SK-N-SH treated with all-trans-retinoic acid at 6 μM for 48 hours (cell line): ENCODE measurements around the gene RIMBP2.
"Not testable (repeated sequence)": the region's sequence is repeated elsewhere in the genome, so short reads cannot be mapped to it uniquely, and the experiment has no call there.

Experiments used
- ATAC-seq: fragments of 200-7000 bp; cut with Tn5 transposase; 3 replicates; pipeline ENCODE4 v1.9.1; 2020; ENCODE audit warnings: mild to moderate bottlenecking, moderate library complexity
- ARNTL ChIP-seq: fragments of 450-650 bp; formaldehyde crosslinking; IDR thresholded peaks from 2 replicates; pipeline ENCODE4 v1.5.0; 2020; ENCODE audit warnings: low read depth, mild to moderate bottlenecking, moderate library complexity, borderline replicate concordance
- BACH2 ChIP-seq: fragments of 250-450 bp; sonication (Bioruptor Pico); IDR thresholded peaks from 2 replicates; pipeline ENCODE4 v1.9.0; 2021; ENCODE audit warnings: mild to moderate bottlenecking, borderline replicate concordance
- CREB5 ChIP-seq: fragments of 250-450 bp; sonication (Bioruptor Pico); IDR thresholded peaks from 2 replicates; pipeline ENCODE4 v1.5.1; 2020; ENCODE audit warnings: low read depth, mild to moderate bottlenecking, moderate library complexity
- CSDC2 ChIP-seq: fragments of 250-450 bp; sonication (Bioruptor Pico); IDR thresholded peaks from 2 replicates; pipeline ENCODE4 v1.5.0; 2020; ENCODE audit warnings: mild to moderate bottlenecking, moderate library complexity
- CSRNP3 ChIP-seq: fragments of 250-450 bp; sonication (Bioruptor Pico); IDR thresholded peaks from 2 replicates; pipeline ENCODE4 v1.5.1; 2021; ENCODE audit warnings: mild to moderate bottlenecking, moderate library complexity
- ESRRG ChIP-seq: fragments of 250-450 bp; sonication (Bioruptor Pico); IDR thresholded peaks from 2 replicates; pipeline ENCODE4 v1.6.1; 2021; ENCODE audit warnings: mild to moderate bottlenecking
- GLIS3 ChIP-seq: fragments of 250-450 bp; sonication (Bioruptor Pico); IDR thresholded peaks from 2 replicates; pipeline ENCODE4 v1.5.0; 2020; ENCODE audit warnings: mild to moderate bottlenecking, moderate library complexity
- ISL1 ChIP-seq: fragments of 250-450 bp; sonication (Bioruptor Pico); IDR thresholded peaks from 2 replicates; pipeline ENCODE4 v2.1.2; 2022; ENCODE audit warnings: mild to moderate bottlenecking, moderate library complexity
- OSR1 ChIP-seq: fragments of 250-450 bp; sonication (Bioruptor Pico); IDR thresholded peaks from 2 replicates; pipeline ENCODE4 v1.8.0; 2022; ENCODE audit warnings: moderate library complexity, mild to moderate bottlenecking, inconsistent platforms
- PATZ1 ChIP-seq: fragments of 250-450 bp; sonication (Bioruptor Pico); IDR thresholded peaks from 2 replicates; pipeline ENCODE4 v1.8.0; 2020; ENCODE audit warnings: mild to moderate bottlenecking, moderate library complexity, borderline replicate concordance
- POU6F1 ChIP-seq: fragments of 250-450 bp; sonication (Bioruptor Pico); IDR thresholded peaks from 2 replicates; pipeline ENCODE4 v1.8.0; 2021; ENCODE audit warnings: low read depth, mild to moderate bottlenecking, moderate library complexity, borderline replicate concordance
- PPARA ChIP-seq: fragments of 250-450 bp; sonication (Bioruptor Pico); IDR thresholded peaks from 2 replicates; pipeline ENCODE4 v1.5.0; 2020; ENCODE audit warnings: mild to moderate bottlenecking, borderline replicate concordance
- RARB ChIP-seq: fragments of 250-450 bp; sonication (Bioruptor Pico); IDR thresholded peaks from 2 replicates; pipeline ENCODE4 v1.8.0; 2021; ENCODE audit warnings: mild to moderate bottlenecking, moderate library complexity
- SNAI2 ChIP-seq: fragments of 250-450 bp; sonication (Bioruptor Pico); IDR thresholded peaks from 2 replicates; pipeline ENCODE4 v1.5.0; 2020; ENCODE audit warnings: mild to moderate bottlenecking, moderate library complexity
- TCF4 ChIP-seq: fragments of 250-450 bp; sonication (Bioruptor Pico); IDR thresholded peaks from 2 replicates; pipeline ENCODE4 v1.8.0; 2021; ENCODE audit warnings: mild to moderate bottlenecking, moderate library complexity, borderline replicate concordance
- TOX ChIP-seq: fragments of 250-450 bp; sonication (Bioruptor Pico); IDR thresholded peaks from 2 replicates; pipeline ENCODE4 v1.8.0; 2021; ENCODE audit warnings: mild to moderate bottlenecking, moderate library complexity, borderline replicate concordance
- ZC3H10 ChIP-seq: fragments of 250-450 bp; sonication (Bioruptor Pico); IDR thresholded peaks from 2 replicates; pipeline ENCODE4 v1.5.1; 2021; ENCODE audit warnings: mild to moderate bottlenecking, moderate library complexity
- ZFP3 ChIP-seq: fragments of 250-450 bp; sonication (Bioruptor Pico); IDR thresholded peaks from 2 replicates; pipeline ENCODE4 v1.5.0; 2020; ENCODE audit warnings: mild to moderate bottlenecking, moderate library complexity
- ZFP30 ChIP-seq: fragments of 450-650 bp; formaldehyde crosslinking; IDR thresholded peaks from 2 replicates; pipeline ENCODE4 v1.5.0; 2022; ENCODE audit warnings: mild to moderate bottlenecking, moderate library complexity
- ZNF565 ChIP-seq: fragments of 450-650 bp; formaldehyde crosslinking; conservative IDR thresholded peaks from 2 replicates; pipeline ENCODE4 v1.5.0; 2020; ENCODE audit warnings: low read depth, mild to moderate bottlenecking, moderate library complexity
- ZNF70 ChIP-seq: fragments of 450-650 bp; formaldehyde crosslinking; IDR thresholded peaks from 2 replicates; pipeline ENCODE4 v1.5.0; 2020; ENCODE audit warnings: mild to moderate bottlenecking, moderate library complexity
- ZNF8 ChIP-seq: fragments of 450-650 bp; formaldehyde crosslinking; IDR thresholded peaks from 2 replicates; pipeline ENCODE4 v1.5.0; 2020; ENCODE audit warnings: mild to moderate bottlenecking, moderate library complexity

RIMBP2 gene

GRCh38 chr12:130689408-130690405, 26.4 kb downstream of the RIMBP2 start:
- ATAC-seq, result no peak
- TF ChIP-seq ARNTL, result no peak
- no peak for TF ChIP-seq CSDC2 (CRISPR knock-in tag)
- no peak for TF ChIP-seq ISL1 (CRISPR knock-in tag)
- TF ChIP-seq POU6F1, result no peak
- no peak for TF ChIP-seq ZFP30 (CRISPR knock-in tag)
- no peak for TF ChIP-seq ZFP3
- TF ChIP-seq ESRRG, result no peak
- TF ChIP-seq ZNF8 (CRISPR knock-in tag), result no peak
- TF ChIP-seq GLIS3 (CRISPR knock-in tag), result no peak
- no peak for TF ChIP-seq ZC3H10 (CRISPR knock-in tag)
- no peak for TF ChIP-seq ZNF565 (CRISPR knock-in tag)
- TF ChIP-seq RARB (CRISPR knock-in tag), result no peak
- no peak for TF ChIP-seq OSR1 (CRISPR knock-in tag)
- no peak for TF ChIP-seq ZNF70
- no peak for TF ChIP-seq TCF4 (CRISPR knock-in tag)
- TF ChIP-seq PATZ1 (CRISPR knock-in tag), result no peak
- TF ChIP-seq, all 23 proteins: peak for 0

- not testable (repeated sequence) for ATAC-seq
Measured at GRCh38 chr12:130688999-130689398, 27.1 kb downstream of the RIMBP2 start.

GRCh38 chr12:130687796-130688778, 28.0 kb downstream of the RIMBP2 start:
- TF ChIP-seq CSDC2 (CRISPR knock-in tag), result no peak
- TF ChIP-seq CREB5, result no peak
- TF ChIP-seq ISL1 (CRISPR knock-in tag), result no peak
- no peak for TF ChIP-seq ZC3H10 (CRISPR knock-in tag)
- no peak for TF ChIP-seq CSRNP3
- no peak for TF ChIP-seq ZFP30 (CRISPR knock-in tag)
- no peak for TF ChIP-seq BACH2 (CRISPR knock-in tag)
- no peak for ATAC-seq

GRCh38 chr12:130687190-130687589, 28.9 kb downstream of the RIMBP2 start:
- no peak for TF ChIP-seq CSDC2 (CRISPR knock-in tag)
- TF ChIP-seq ZFP30 (CRISPR knock-in tag), result no peak
- TF ChIP-seq TOX (CRISPR knock-in tag), result no peak
- TF ChIP-seq SNAI2 (CRISPR knock-in tag), result no peak
- TF ChIP-seq ISL1 (CRISPR knock-in tag), result no peak
- no peak for TF ChIP-seq OSR1 (CRISPR knock-in tag)
- no peak for TF ChIP-seq ZFP3
- TF ChIP-seq ZC3H10 (CRISPR knock-in tag), result no peak
- no peak for TF ChIP-seq ESRRG
- no peak for TF ChIP-seq ZNF70
- no peak for TF ChIP-seq RARB (CRISPR knock-in tag)
- TF ChIP-seq GLIS3 (CRISPR knock-in tag), result no peak
- TF ChIP-seq PATZ1 (CRISPR knock-in tag), result no peak
- no peak for TF ChIP-seq CREB5
- TF ChIP-seq PPARA, result no peak
- TF ChIP-seq POU6F1, result no peak
- TF ChIP-seq, all 23 proteins: peak for 0
- ATAC-seq, result no peak
